Spinal cord (tissue), 10 donors: ENCODE data around the gene OLFM3. TPM values are rescaled to one million over a fixed set of nuclear protein-coding genes. Genes with fewer than 3 reads are reported as not detected.

Experiments used
- DNase-seq, 6 donors: peaks; one replicate each; pipeline versions ENCODE4 v3.0.0 to v3.0.0-alpha.2; 2013 to 2015; ENCODE audit warnings: low spot score in 6 of 6, low read depth in 4 of 6
- H3K27ac ChIP-seq: one replicate; pipeline ENCODE4 v1.5.1; 2013; ENCODE audit warnings: low read depth, low read length, control low read depth
- H3K27me3 ChIP-seq: one replicate; pipeline ENCODE4 v1.6.1; 2013; ENCODE audit warnings: low read length; ENCODE audit not compliant: control insufficient read depth, insufficient read depth
- H3K36me3 ChIP-seq: one replicate; pipeline ENCODE4 v1.6.1; 2013; ENCODE audit warnings: low read length; ENCODE audit not compliant: control insufficient read depth, insufficient read depth
- H3K4me1 ChIP-seq: one replicate; pipeline ENCODE4 v1.6.1; 2013; ENCODE audit warnings: low read length; ENCODE audit not compliant: control insufficient read depth, insufficient read depth
- H3K4me3 ChIP-seq: one replicate; pipeline ENCODE4 v1.5.1; 2013; ENCODE audit warnings: low read depth, low read length, control low read depth
- H3K9me3 ChIP-seq: one replicate; pipeline ENCODE4 v1.6.1; 2013; ENCODE audit warnings: low read length; ENCODE audit not compliant: control insufficient read depth, insufficient read depth
- WGBS: methylation state at CpG from one replicate; pipeline ENCODE4 v1.1.5; 2013; ENCODE audit warnings: missing lambda C conversion rate; ENCODE audit not compliant: insufficient coverage; 5-methylcytosine and 5-hydroxymethylcytosine counted together
- polyA plus RNA-seq, 2 donors: library from polyadenylated mRNA; unstranded; fragments of 120-200 nt; gene quantifications; one replicate each; pipeline ENCODE4 v1.2.1, GENCODE V29; 2013; ENCODE audit not compliant: insufficient read length in 2 of 2
- total RNA-seq, 2 donors: library from RNA; depleted of rRNA in 1 of 2; stranded (reverse); fragments of 120-200 nt in 1 of 2; fragments of >200 nt in 1 of 2; gene quantifications; one replicate each; pipeline versions ENCODE4 v1.2.3 to v1.2.4, GENCODE V29; 2013 to 2014
- donor health status: healthy.

The OLFM3 gene
- total and polyA plus RNA-seq, 4 donors, result 11.1 to 62.9 (median 31.5) TPM

DNA sequence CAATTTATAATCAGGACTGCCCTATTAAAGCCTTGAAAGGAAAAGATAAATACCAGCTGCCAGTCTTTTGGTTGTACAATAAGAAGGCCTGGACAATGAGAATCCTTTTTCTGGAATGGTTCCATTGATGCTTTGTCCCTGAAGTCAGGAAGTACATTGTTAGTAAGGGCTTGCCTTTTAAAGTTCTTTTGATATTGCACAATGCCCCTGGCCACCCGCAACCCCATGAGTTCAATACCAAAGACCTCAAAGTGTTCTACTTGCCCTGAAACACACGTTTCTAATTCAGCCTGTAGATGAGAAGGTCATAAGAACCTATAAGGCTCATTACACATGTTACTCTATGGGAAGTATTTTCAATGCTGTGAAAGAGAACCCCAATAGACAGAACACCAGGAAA is 112.1 kb downstream of the OLFM3 start:
- no peaks in the 10 kb centered on the region for H3K27me3 ChIP-seq
- no peaks in the 10 kb centered on the region for H3K4me1 ChIP-seq
- H3K9me3 ChIP-seq, result no peaks in the 10 kb centered on the region
- no peak for DNase-seq
- no peak overlapping the region for H3K27ac ChIP-seq
- WGBS, result no CpG with 5 or more reads among the region's 2 CpGs
- H3K36me3 ChIP-seq, result no peaks in the 10 kb centered on the region
- H3K4me3 ChIP-seq, result no peak overlapping the region

DNA sequence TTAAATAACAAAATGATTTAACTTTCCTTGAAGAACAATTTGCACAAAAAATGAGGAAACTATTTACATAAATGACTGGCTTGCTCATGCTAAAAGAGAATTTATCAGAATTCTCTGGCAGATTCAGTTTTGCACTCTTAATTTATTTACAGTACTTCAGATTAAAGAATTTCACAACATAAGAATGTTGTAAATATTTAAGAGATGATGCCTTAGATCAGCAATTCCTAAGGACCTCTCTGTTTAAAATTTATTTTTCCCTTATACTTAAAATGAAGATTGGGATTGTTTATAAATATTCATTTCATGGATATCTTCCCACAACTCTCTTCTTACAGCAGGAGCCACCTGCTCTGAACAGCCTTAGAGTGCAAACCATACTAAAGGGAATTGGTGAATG is 120.8 kb downstream of the OLFM3 start:
- no peaks in the 10 kb centered on the region for H3K36me3 ChIP-seq
- no peak overlapping the region for H3K27ac ChIP-seq
- H3K4me1 ChIP-seq, result no peaks in the 10 kb centered on the region
- no peaks in the 10 kb centered on the region for H3K27me3 ChIP-seq
- peak in 1 of 6 donors; percentile 66 for DNase-seq
- H3K9me3 ChIP-seq, result no peaks in the 10 kb centered on the region
- no peak overlapping the region for H3K4me3 ChIP-seq

GRCh38 chr1:101873672-101874071 is 123.1 kb downstream of the OLFM3 start:
- WGBS, result no CpG with 5 or more reads among the region's 1 CpG
- H3K27ac ChIP-seq, result no peak overlapping the region

GRCh38 chr1:101859941-101860340 is 136.8 kb downstream of the OLFM3 start:
- H3K9me3 ChIP-seq, result no peaks in the 10 kb centered on the region
- H3K36me3 ChIP-seq, result no peaks in the 10 kb centered on the region
- H3K4me3 ChIP-seq, result no peak overlapping the region
- no peaks in the 10 kb centered on the region for H3K27me3 ChIP-seq
- no peaks in the 10 kb centered on the region for H3K4me1 ChIP-seq
- H3K27ac ChIP-seq, result no peak overlapping the region
- no peak for DNase-seq
- 86% methylated on average over 1 of the region's 1 CpG for WGBS

More at GRCh38 chr1:101873672-101874071, 123.1 kb downstream of the OLFM3 start:
- Histone ChIP-seq H3K9me3 (no peaks in the 10 kb centered on the region), H3K4me3 (no peak overlapping the region), H3K4me1 (no peaks in the 10 kb centered on the region), H3K36me3 (no peaks in the 10 kb centered on the region), H3K27me3 (no peaks in the 10 kb centered on the region)
- DNase-seq, result no peak

DNA sequence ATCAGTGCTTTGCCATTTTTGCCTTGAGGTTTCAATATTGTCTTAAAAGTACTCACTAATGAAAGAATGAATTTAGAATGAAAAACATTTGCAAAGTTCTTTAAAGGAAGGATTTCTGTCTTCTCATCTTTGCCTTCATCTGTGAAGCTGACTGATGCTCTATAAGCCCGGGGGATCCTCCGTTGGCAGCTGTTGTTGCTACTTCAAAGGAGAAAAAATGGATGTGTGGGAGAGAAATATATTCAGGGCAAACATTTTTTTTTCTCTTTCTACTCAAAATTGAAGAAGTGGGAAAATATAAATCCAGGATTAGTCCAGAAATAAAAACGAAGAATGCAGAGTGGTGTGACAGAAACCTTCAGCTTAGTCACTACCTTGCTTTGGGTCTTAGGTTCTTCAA is 142.5 kb downstream of the OLFM3 start:
- Histone ChIP-seq H3K27me3 (no peaks in the 10 kb centered on the region), H3K27ac (no peak overlapping the region), H3K4me3 (no peak overlapping the region), H3K36me3 (no peaks in the 10 kb centered on the region), H3K4me1 (no peaks in the 10 kb centered on the region), H3K9me3 (no peaks in the 10 kb centered on the region)
- WGBS, result no CpG with 5 or more reads among the region's 3 CpGs
- no peak for DNase-seq

GRCh38 chr1:101852936-101853335 is 143.8 kb downstream of the OLFM3 start:
- no peaks in the 10 kb centered on the region for H3K4me1 ChIP-seq
- no peaks in the 10 kb centered on the region for H3K9me3 ChIP-seq
- no peaks in the 10 kb centered on the region for H3K36me3 ChIP-seq
- DNase-seq, result no peak
- no peak overlapping the region for H3K27ac ChIP-seq
- H3K4me3 ChIP-seq, result no peak overlapping the region
- no peaks in the 10 kb centered on the region for H3K27me3 ChIP-seq
- no CpG with 5 or more reads among the region's 1 CpG for WGBS

- Histone ChIP-seq H3K36me3 (no peaks in the 10 kb centered on the region), H3K9me3 (no peaks in the 10 kb centered on the region), H3K27ac (no peak overlapping the region), H3K4me1 (no peaks in the 10 kb centered on the region), H3K4me3 (no peak overlapping the region), H3K27me3 (peaks cover 3% of the 10 kb centered on the region)
- DNase-seq, result no peak
- 22% methylated on average over 1 of the region's 1 CpG for WGBS
Measured at GRCh38 chr1:101849356-101849755, 147.4 kb downstream of the OLFM3 start.

DNA sequence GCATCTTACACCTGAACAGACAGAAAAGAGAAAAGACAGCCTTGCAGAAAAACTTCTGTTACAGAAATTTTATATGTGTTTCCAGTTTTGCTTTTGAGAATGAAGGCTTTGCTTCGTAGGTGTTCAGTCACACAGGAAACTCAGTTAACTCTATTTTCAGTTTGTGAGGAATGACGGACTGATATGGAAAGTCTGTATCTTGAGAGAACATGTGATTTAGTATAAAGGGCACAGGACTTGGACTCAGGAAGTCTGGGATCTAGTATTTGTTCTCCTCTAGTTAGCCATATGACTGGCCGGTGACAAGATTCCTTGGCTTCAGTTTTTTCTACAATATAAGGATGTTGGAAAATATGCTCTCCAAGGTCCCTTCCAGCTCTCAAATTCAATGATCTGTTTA is 149.1 kb downstream of the OLFM3 start:
- Histone ChIP-seq H3K36me3 (no peaks in the 10 kb centered on the region), H3K27ac (no peak overlapping the region), H3K4me3 (no peak overlapping the region), H3K4me1 (no peaks in the 10 kb centered on the region), H3K9me3 (no peaks in the 10 kb centered on the region), H3K27me3 (peaks cover 3% of the 10 kb centered on the region)
- DNase-seq, result no peak
- WGBS, result no CpG with 5 or more reads among the region's 3 CpGs

DNA sequence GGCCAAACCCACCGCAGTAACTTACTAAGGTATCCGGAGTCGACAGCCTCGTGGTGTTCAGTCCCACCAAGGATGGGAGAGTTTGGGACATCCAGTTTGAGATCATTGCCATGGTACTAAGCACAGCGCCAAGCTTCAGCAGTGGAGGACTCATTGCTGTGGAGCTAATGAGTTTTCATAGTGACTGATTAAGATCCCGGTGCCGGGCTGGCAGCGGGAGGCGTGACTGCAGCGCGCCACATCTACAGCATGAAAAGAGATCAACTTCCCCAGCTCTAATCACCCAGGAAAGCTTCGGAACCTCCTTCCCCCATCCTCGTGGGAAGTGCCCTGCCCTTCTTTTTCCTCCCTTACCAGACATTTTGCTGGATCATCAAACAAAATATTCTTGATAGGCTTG is 149.9 kb downstream of the OLFM3 start:
- no peaks in the 10 kb centered on the region for H3K36me3 ChIP-seq
- 8% methylated on average over 11 of the region's 13 CpGs for WGBS

GRCh38 chr1:101843160-101843559 is 153.6 kb downstream of the OLFM3 start:
- Histone ChIP-seq H3K36me3 (no peaks in the 10 kb centered on the region), H3K4me3 (no peak overlapping the region), H3K9me3 (no peaks in the 10 kb centered on the region), H3K4me1 (no peaks in the 10 kb centered on the region), H3K27ac (no peak overlapping the region), H3K27me3 (peaks cover 3% of the 10 kb centered on the region)
- DNase-seq, result no peak
- WGBS, result 17% methylated on average over 2 of the region's 5 CpGs

More for the DNA sequence above, 149.9 kb downstream of the OLFM3 start:
- DNase-seq, result peak in 2 of 6 donors; percentile 28 to 58
- no peaks in the 10 kb centered on the region for H3K4me1 ChIP-seq
- peaks cover 3% of the 10 kb centered on the region for H3K27me3 ChIP-seq
- no peak overlapping the region for H3K27ac ChIP-seq
- no peaks in the 10 kb centered on the region for H3K9me3 ChIP-seq
- H3K4me3 ChIP-seq, result no peak overlapping the region
